ENCODE measurements around the gene BRSK1. TPM values are rescaled to one million over a fixed set of nuclear protein-coding genes. Genes with fewer than 3 reads are reported as not detected.

Gene BRSK1
- total RNA-seq, 1 experiment from 2014 or later = 8.7 TPM

DNA sequence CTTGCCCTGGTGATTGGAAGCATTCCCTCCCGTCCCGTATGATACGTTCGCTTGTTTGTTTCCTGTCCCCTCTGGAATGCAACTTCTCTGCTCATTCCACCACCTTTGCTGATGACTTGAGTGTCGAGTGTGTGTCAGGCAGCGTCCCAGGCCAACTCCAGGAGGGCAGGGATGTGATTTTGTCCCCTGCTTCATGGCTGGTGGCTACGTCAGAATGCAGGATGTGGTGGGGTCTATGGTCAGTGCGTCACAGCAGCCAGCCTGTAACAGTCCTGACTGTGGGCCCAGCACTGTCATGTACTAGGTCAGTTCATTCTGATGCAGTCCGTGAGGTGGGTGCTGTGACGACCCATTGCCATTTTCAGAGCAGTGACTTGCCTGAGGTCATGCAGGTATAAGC is 16.2 kb downstream of the BRSK1 start:
- no peaks in the 10 kb centered on the region for H3K79me2 ChIP-seq (ENCODE audit: low read length)
- H2AFZ ChIP-seq (ENCODE audit: low read length) = no peak overlapping the region
- no peaks in the 10 kb centered on the region for H4K20me1 ChIP-seq (ENCODE audit: low read length)
- intact Hi-C loops (cut with micrococcal nuclease) = loop anchor here (5.0 kb wide), 1 partner anchor 72 kb away; the partner anchor contains the start of gene IL11
- ATAC-seq = no peak
- no peak overlapping the region for H3K27ac ChIP-seq (ENCODE audit: low read length)
- no peak overlapping the region for H3K9ac ChIP-seq (ENCODE audit: low read length)
- ChIA-PET POLR2A (ENCODE audit: unreplicated experiment) (no interaction called here), CTCF (no interaction called here)
- DNase-seq = no peak
- H3K9me3 ChIP-seq (ENCODE audit: low read length) = no peaks in the 10 kb centered on the region
- no peaks in the 10 kb centered on the region for H3K9me2 ChIP-seq (replicated peaks; ENCODE audit: low read length)
- H3F3A ChIP-seq (ENCODE audit: low read length, unreplicated experiment) = no peaks in the 10 kb centered on the region
- TF ChIP-seq EZH2 (IDR thresholded peaks at IDR 0.05; ENCODE audit: low read length, unreplicated experiment) (no peak), EZH2phosphoT487 (IDR thresholded peaks at IDR 0.05; ENCODE audit: borderline replicate concordance, low read length) (no peak), CTCF (conservative IDR thresholded peaks at IDR 0.05; ENCODE audit: low read depth, low read length) (no peak)
- H3K4me1 ChIP-seq (ENCODE audit: insufficient read depth, low read length) = peaks cover 7% of the 10 kb centered on the region; the same call in 1 of the 2 replicates
- no TSS peak for BruUV-seq (replicated peaks)
- no peaks in the 10 kb centered on the region for H3K36me3 ChIP-seq (ENCODE audit: low read depth, low read length)
- no peak overlapping the region for H3K4me3 ChIP-seq (ENCODE audit: low read length)
- no peak overlapping the region for H3K4me2 ChIP-seq (ENCODE audit: low read length)
- H3K27me3 ChIP-seq (ENCODE audit: low read length) = no peaks in the 10 kb centered on the region

DNA sequence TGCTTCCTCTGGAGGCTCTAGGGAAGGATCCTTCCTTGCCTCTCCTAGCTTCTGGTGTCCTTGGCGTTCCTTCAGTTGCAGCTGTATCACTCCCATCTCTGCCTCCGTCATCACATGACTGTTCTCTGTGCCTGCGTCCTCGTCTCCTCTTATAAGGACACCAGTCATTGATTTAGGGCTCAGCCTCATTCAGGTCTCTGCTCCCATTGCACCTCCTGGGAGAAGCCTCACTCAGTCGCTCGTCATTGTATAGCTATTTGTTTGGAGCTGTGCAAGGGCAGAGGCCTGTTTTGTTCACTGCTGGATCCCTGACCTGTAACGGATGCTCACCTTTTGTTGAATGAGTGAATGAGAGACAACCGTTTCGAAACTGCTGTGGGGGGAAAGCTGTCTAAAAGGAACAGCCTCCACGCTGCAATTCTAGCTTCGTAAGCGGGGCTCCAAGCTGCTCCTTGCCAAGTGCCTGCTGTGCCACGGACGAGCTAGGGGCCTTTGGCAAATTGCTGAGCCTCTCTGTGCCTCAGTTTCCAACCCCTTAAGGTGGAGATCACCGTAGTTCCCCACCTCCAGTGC is 17.2 kb downstream of the BRSK1 start:
- CTCF ChIA-PET = interaction anchor here (0.5 to 1.3 kb wide), 4 partner anchors 37 to 98 kb away, joined by 3 to 5 read pairs (median 4); partner anchors contain the start of gene KMT5C
- Histone ChIP-seq H2AFZ (ENCODE audit: low read length) (peak overlapping the region; percentile 89; the same call in 1 of the 2 replicates), H3K9ac (ENCODE audit: low read length) (no peak overlapping the region), H3K9me2 (replicated peaks; ENCODE audit: low read length) (no peaks in the 10 kb centered on the region), H3K9me3 (ENCODE audit: low read length) (no peaks in the 10 kb centered on the region), H3K4me2 (ENCODE audit: low read length) (peak overlapping the region; percentile 82; the same call in 1 of the 2 replicates), H3K4me3 (ENCODE audit: low read length) (no peak overlapping the region), H3K27me3 (ENCODE audit: low read length) (no peaks in the 10 kb centered on the region), H4K20me1 (ENCODE audit: low read length) (no peaks in the 10 kb centered on the region), H3K4me1 (ENCODE audit: insufficient read depth, low read length) (peaks cover 7% of the 10 kb centered on the region; the same call in 1 of the 2 replicates), H3F3A (ENCODE audit: low read length, unreplicated experiment) (no peaks in the 10 kb centered on the region), H3K36me3 (ENCODE audit: low read depth, low read length) (no peaks in the 10 kb centered on the region), H3K79me2 (ENCODE audit: low read length) (no peaks in the 10 kb centered on the region), H3K27ac (ENCODE audit: low read length) (no peak overlapping the region)
- DNase-seq = no peak
- TF ChIP-seq EZH2 (IDR thresholded peaks at IDR 0.05; ENCODE audit: low read length, unreplicated experiment) = no peak
- TF ChIP-seq EZH2phosphoT487 (IDR thresholded peaks at IDR 0.05; ENCODE audit: borderline replicate concordance, low read length) = no peak
- no peak for TF ChIP-seq CTCF (conservative IDR thresholded peaks at IDR 0.05; ENCODE audit: low read depth, low read length)
- BruUV-seq (replicated peaks) = no TSS peak
- POLR2A ChIA-PET (ENCODE audit: unreplicated experiment) = no interaction called here
- no peak for ATAC-seq
- intact Hi-C loops (cut with micrococcal nuclease) = loop anchor here (5.0 kb wide), 1 partner anchor 71 kb away; the partner anchor contains the start of gene IL11

Measured in PC-3 (cell line).